Spleen (tissue), 7 donors: ENCODE data around the gene HMOX2.

Experiments used
- POLR2A ChIP-seq, 3 donors: fragments of 450-650 bp; IDR thresholded peaks; one replicate each; pipeline ENCODE4 v1.5.1; 2017; ENCODE audit warnings: antibody characterized with exemption in 3 of 3, mild to moderate bottlenecking in 1 of 3
- POLR2AphosphoS5 ChIP-seq, 3 donors: sonication (generic); formaldehyde crosslinking; IDR thresholded peaks; one replicate each; pipeline ENCODE4 v1.5.1; 2017; ENCODE audit warnings: antibody characterized with exemption in 3 of 3
- TF ChIP-seq, protein P1 (sequence below), 11 experiments: fragments of 200-600 bp in 7 of 11; fragments of 450-650 bp in 4 of 11; sonication (generic) in 4 of 11; IDR thresholded peaks in 8 of 11; conservative IDR thresholded peaks in 3 of 11; 1 replicate in 7 of 11; 2 replicates in 4 of 11; pipeline versions ENCODE4 v1.4.0 to v1.8.0; 2016 to 2021; ENCODE audit warnings: antibody characterized with exemption in 11 of 11, inconsistent platforms in 4 of 11, mild to moderate bottlenecking in 1 of 11
- donor health status: DM: no; HTN: no; CAD: no; lungs with moderate emphysema.
- donor health status: DM: no; HTN: no; CAD: no.
- donor health status: DM: no; HTN: no; CAD: no.

DNA sequence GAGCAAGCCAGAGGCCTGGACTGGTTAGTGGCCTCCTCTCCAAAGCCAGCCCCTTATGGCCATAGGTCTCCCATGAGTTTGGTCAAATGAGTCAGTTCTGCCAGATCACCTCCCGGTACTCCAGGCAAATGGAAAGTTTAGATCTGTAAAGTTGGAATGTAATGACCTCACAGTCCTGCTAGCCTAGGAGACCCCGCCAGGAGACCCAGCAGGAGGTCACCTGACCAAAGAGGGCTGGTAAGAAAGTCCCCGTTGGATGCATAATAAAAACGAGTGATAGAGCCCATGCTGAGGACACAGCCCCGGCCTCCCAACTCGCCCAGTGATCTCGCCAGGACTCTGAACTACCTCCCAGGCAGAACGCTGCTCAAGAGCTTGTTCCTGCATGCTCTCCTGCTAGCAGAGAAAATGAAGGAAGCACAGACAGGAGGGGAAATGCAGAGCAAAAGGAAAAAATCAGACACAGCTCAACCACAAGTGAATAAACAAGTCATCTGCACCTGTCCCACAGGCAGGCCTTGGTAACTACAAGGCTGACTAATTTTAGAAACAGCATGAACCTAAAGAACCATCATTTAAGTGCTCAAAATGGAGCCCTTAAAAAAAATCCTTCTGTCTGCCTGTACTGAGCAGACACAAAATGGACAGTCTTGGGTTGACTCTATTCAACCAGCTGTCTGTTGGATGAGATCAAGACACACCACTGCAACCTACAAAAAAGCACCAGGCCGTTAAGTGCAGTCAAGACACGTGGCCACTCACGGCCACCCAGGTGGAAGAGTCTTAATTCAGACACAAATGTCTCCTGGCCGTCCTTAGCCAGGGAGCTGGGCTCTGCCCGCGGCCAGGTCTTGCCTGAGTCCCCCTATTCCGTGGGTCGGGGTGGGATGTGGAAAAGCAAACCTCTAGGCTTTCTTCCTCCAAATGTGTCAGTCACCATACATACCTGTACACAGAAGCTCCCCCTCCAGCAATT, 53.2 kb downstream of the HMOX2 start:
- TF ChIP-seq, protein P1, sequence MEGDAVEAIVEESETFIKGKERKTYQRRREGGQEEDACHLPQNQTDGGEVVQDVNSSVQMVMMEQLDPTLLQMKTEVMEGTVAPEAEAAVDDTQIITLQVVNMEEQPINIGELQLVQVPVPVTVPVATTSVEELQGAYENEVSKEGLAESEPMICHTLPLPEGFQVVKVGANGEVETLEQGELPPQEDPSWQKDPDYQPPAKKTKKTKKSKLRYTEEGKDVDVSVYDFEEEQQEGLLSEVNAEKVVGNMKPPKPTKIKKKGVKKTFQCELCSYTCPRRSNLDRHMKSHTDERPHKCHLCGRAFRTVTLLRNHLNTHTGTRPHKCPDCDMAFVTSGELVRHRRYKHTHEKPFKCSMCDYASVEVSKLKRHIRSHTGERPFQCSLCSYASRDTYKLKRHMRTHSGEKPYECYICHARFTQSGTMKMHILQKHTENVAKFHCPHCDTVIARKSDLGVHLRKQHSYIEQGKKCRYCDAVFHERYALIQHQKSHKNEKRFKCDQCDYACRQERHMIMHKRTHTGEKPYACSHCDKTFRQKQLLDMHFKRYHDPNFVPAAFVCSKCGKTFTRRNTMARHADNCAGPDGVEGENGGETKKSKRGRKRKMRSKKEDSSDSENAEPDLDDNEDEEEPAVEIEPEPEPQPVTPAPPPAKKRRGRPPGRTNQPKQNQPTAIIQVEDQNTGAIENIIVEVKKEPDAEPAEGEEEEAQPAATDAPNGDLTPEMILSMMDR (IDR thresholded peaks at IDR 0.05 in 8 of 11, conservative IDR thresholded peaks at IDR 0.05 in 3 of 11), result peak in 1 of 11 experiments; percentile 12
- TF ChIP-seq POLR2AphosphoS5 (IDR thresholded peaks at IDR 0.05) (no peak), POLR2A (IDR thresholded peaks at IDR 0.05) (no peak)
